Endothelial cell of umbilical vein (primary cell): ENCODE data around the gene ZNF629. TPM values are rescaled to one million over a fixed set of nuclear protein-coding genes. Genes with fewer than 3 reads are reported as not detected.

ENCODE experiments used
- BruUV-seq: library from RNA; stranded (reverse); fragments of 400-500 nt; replicated peaks from 2 replicates; lab custom pipeline; 2021; lab: Mats Ljungman, UMichigan
- CTCF ChIA-PET: fragments of 300-600, 350-600 bp; sonication (Branson Sonifier 250); formaldehyde crosslinking; loops from one replicate; lab custom pipeline; 2021; ENCODE audit warnings: antibody characterized with exemption, inconsistent platforms; lab: Charles Lee
- POLR2A ChIA-PET: fragments of 300-600, 350-600 bp; sonication (Branson Sonifier 250); formaldehyde crosslinking; loops from one replicate; lab custom pipeline; 2021; ENCODE audit warnings: antibody characterized with exemption, inconsistent platforms; lab: Charles Lee
- DNase-seq: peaks from one replicate; pipeline ENCODE4 v3.0.0-alpha.2; 2011; ENCODE audit warnings: low read depth, low spot score
- FAIRE-seq: peaks from 2 replicates; lab custom pipeline; 2011; peaks lifted over from hg19 to GRCh38; lab: Jason Lieb, UNC
- H2AFZ ChIP-seq: 2 replicates; pipeline ENCODE4 v1.6.0; 2012; ENCODE audit warnings: low read depth, low read length, control low read depth, inconsistent platforms
- H3K27ac ChIP-seq: 2 replicates; pipeline ENCODE4 v1.5.1; 2011; ENCODE audit warnings: low read depth, mild to moderate bottlenecking, control low read depth, low read length, moderate library complexity; ENCODE audit not compliant: insufficient read depth
- H3K27me3 ChIP-seq, 2 experiments: 2 replicates each; pipeline versions ENCODE4 v1.6.0 to v1.6.1; 2011; ENCODE audit warnings: low read length in 2 of 2, mixed read lengths in 1 of 2; ENCODE audit not compliant: control insufficient read depth in 2 of 2, insufficient read depth in 2 of 2
- H3K36me3 ChIP-seq, 2 experiments: 2 replicates in 1 of 2; 3 replicates in 1 of 2; pipeline ENCODE4 v1.5.1; 2011; ENCODE audit warnings: low read length in 2 of 2, mild to moderate bottlenecking in 1 of 2, moderate library complexity in 1 of 2; ENCODE audit not compliant: control insufficient read depth in 2 of 2, insufficient read depth in 2 of 2; ENCODE audit errors: extremely low read depth in 1 of 2
- H3K4me1 ChIP-seq: 3 replicates; pipeline ENCODE4 v1.5.1; 2011; ENCODE audit warnings: mild to moderate bottlenecking, low read length; ENCODE audit not compliant: control insufficient read depth, insufficient read depth; ENCODE audit errors: extremely low read depth
- H3K4me2 ChIP-seq: 2 replicates; pipeline ENCODE4 v1.6.1; 2011; ENCODE audit warnings: low read length, control low read depth, mixed read lengths; ENCODE audit not compliant: insufficient read depth
- H3K4me3 ChIP-seq, 3 experiments: fragments of 200-600 bp in 1 of 3; sonication (generic), shearing (Covaris generic) in 1 of 3; replicated peaks in 1 of 3; 2 replicates each; pipeline ENCODE4 v1.5.1; 2011 to 2016; ENCODE audit warnings: control low read depth in 3 of 3, low read length in 3 of 3, mild to moderate bottlenecking in 2 of 3, inconsistent platforms in 1 of 3, low read depth in 1 of 3, moderate library complexity in 1 of 3; ENCODE audit not compliant: insufficient read depth in 1 of 3
- H3K79me2 ChIP-seq: 2 replicates; pipeline ENCODE4 v1.6.0; 2012; ENCODE audit warnings: low read length, inconsistent platforms; ENCODE audit not compliant: control insufficient read depth, insufficient read depth
- H3K9ac ChIP-seq: replicated peaks from 2 replicates; pipeline ENCODE3; 2011; ENCODE audit warnings: low read length, control low read depth; ENCODE audit not compliant: insufficient read depth; ENCODE audit errors: extremely low read depth
- H3K9me1 ChIP-seq: replicated peaks from 3 replicates; pipeline ENCODE4 v1.6.0; 2011; ENCODE audit warnings: mild to moderate bottlenecking, low read length; ENCODE audit not compliant: control insufficient read depth, insufficient read depth; ENCODE audit errors: extremely low read depth
- H3K9me3 ChIP-seq: replicated peaks from 2 replicates; pipeline ENCODE4 v1.5.1; 2012; ENCODE audit warnings: low read length, inconsistent platforms; ENCODE audit not compliant: control insufficient read depth, insufficient read depth
- H4K20me1 ChIP-seq: replicated peaks from 2 replicates; pipeline ENCODE3; 2011; ENCODE audit warnings: mild to moderate bottlenecking, low read length; ENCODE audit not compliant: control insufficient read depth, insufficient read depth; ENCODE audit errors: extremely low read depth
- FOS ChIP-seq: IDR thresholded peaks from 2 replicates; pipeline ENCODE4 v1.6.1; 2011; ENCODE audit warnings: mild to moderate bottlenecking, low read length, moderate library complexity, borderline replicate concordance; ENCODE audit not compliant: insufficient read depth
- GATA2 ChIP-seq: IDR thresholded peaks from 2 replicates; pipeline ENCODE4 v1.7.0; 2011; ENCODE audit warnings: low read depth, mild to moderate bottlenecking, moderate library complexity, mixed read lengths, low read length; ENCODE audit not compliant: insufficient read length, insufficient read depth
- MYC ChIP-seq: IDR thresholded peaks from one replicate; pipeline ENCODE4 v1.6.1; 2011; ENCODE audit warnings: mild to moderate bottlenecking, low read depth, low read length
- POLR2A ChIP-seq: IDR thresholded peaks from 2 replicates; pipeline ENCODE4 v1.6.1; 2012; ENCODE audit warnings: low read depth, mild to moderate bottlenecking, control low read depth, low read length
- POLR2AphosphoS5 ChIP-seq: IDR thresholded peaks from 2 replicates; pipeline ENCODE4 v1.6.1; 2012; ENCODE audit warnings: low read depth, mild to moderate bottlenecking, control low read depth, low read length, moderate library complexity; ENCODE audit not compliant: insufficient read depth
- dilution Hi-C: fragments of 300-500 bp; cut with MboI; formaldehyde crosslinking; loops from one replicate; pipeline ENCODE4 v1.15.0; 2019; ENCODE audit warnings: low sequenced_read_pairs; ENCODE audit not compliant: extremely low pct_ligation_motif_present
- intact Hi-C: fragments of 100-400 bp; cut with micrococcal nuclease; formaldehyde crosslinking; loops from one replicate; pipeline ENCODE4 v1.10.0; 2022
- polyA plus RNA-seq, 4 experiments: library from polyadenylated mRNA; depleted of rRNA in 3 of 4; stranded (reverse) in 3 of 4; unstranded in 1 of 4; fragments of >200 nt; gene quantifications; 2 replicates each; pipeline versions ENCODE4 v1.2.1 to v1.2.3, GENCODE V29; 2011 to 2012; ENCODE audit warnings: missing spikeins in 1 of 4
- total RNA-seq: library from RNA; stranded (reverse); gene quantifications from 2 replicates; pipeline ENCODE4 v1.2.3, GENCODE V29; 2021
- TF ChIP-seq, protein P1 (sequence below): IDR thresholded peaks from 2 replicates; pipeline ENCODE4 v1.6.1; 2011; ENCODE audit not compliant: insufficient read depth, insufficient read length
- TF ChIP-seq, protein P2 (sequence below), 2 donors: IDR thresholded peaks; 1 replicate in 1 of 2; 2 replicates in 1 of 2; pipeline ENCODE4 v1.5.1; 2011; ENCODE audit warnings: low read length in 2 of 2, mild to moderate bottlenecking in 2 of 2, moderate library complexity in 2 of 2, control low read depth in 1 of 2, inconsistent platforms in 1 of 2, low read depth in 1 of 2; ENCODE audit not compliant: insufficient read depth in 1 of 2; ENCODE audit errors: extremely low read depth in 1 of 2

The ZNF629 gene
- total and polyA plus RNA-seq, 2 donors (not counting 3 experiments of a cell fraction or from before 2014, with no cell fraction given), result 5.2 to 11.2 TPM

DNA sequence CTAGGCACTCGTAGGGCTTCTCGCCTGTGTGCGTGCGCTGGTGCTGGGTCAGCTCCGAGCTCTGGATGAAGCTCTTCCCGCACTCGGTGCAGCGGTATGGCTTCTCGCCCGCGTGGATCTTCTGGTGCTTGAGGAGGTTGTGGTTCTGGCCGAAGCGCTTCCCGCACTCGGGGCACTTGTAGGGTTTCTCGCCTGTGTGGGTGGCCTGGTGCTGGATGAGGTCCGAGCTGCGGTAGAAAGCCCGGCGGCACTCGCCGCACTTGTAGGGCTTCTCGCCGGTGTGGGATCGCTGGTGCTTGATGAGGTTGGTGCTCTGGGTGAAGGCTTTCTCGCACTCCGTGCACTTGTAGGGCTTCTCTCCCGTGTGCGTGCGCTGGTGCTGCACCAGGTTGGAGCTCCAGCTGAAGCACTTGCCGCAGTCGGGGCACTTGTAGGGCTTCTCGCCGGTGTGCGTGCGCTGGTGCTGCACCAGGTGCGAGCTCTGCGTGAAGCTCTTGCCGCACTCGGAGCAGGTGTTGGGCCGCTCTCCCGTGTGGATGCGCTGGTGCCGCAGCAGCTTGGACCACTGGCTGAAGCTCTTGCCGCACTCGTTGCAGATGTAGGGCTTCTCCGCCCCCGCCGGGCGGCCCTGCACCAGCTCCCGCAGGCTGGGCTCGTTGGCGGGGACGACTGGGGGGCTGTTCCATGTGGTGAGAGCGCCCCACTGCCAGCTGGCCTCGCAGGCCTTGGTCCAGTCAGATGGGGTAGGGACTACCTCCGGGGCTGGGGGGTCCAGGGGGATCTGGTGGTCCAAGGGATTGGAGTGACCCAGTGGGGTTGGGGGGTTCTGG is 3.5 kb downstream of the ZNF629 start:
- BruUV-seq, result no TSS peak
- TF ChIP-seq POLR2AphosphoS5 (no peak), GATA2 (no peak), MYC (no peak), FOS (no peak), POLR2A (no peak)
- TF ChIP-seq, protein P1, sequence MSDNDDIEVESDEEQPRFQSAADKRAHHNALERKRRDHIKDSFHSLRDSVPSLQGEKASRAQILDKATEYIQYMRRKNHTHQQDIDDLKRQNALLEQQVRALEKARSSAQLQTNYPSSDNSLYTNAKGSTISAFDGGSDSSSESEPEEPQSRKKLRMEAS, result no peak
- TF ChIP-seq, protein P2, sequence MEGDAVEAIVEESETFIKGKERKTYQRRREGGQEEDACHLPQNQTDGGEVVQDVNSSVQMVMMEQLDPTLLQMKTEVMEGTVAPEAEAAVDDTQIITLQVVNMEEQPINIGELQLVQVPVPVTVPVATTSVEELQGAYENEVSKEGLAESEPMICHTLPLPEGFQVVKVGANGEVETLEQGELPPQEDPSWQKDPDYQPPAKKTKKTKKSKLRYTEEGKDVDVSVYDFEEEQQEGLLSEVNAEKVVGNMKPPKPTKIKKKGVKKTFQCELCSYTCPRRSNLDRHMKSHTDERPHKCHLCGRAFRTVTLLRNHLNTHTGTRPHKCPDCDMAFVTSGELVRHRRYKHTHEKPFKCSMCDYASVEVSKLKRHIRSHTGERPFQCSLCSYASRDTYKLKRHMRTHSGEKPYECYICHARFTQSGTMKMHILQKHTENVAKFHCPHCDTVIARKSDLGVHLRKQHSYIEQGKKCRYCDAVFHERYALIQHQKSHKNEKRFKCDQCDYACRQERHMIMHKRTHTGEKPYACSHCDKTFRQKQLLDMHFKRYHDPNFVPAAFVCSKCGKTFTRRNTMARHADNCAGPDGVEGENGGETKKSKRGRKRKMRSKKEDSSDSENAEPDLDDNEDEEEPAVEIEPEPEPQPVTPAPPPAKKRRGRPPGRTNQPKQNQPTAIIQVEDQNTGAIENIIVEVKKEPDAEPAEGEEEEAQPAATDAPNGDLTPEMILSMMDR (IDR thresholded peaks at IDR 0.05; ENCODE audit: extremely low read depth in 1 of 2, insufficient read depth in 1 of 2, low read depth in 1 of 2, low read length in 2 of 2), result no peak
- Histone ChIP-seq H3K9me1 (no peaks in the 10 kb centered on the region), H3K79me2 (peaks cover 10% of the 10 kb centered on the region), H2AFZ (no peak overlapping the region), H3K9me3 (no peaks in the 10 kb centered on the region), H3K4me3 (no peak overlapping the region), H4K20me1 (no peaks in the 10 kb centered on the region), H3K27me3 (no peaks in the 10 kb centered on the region), H3K27ac (no peak overlapping the region), H3K36me3 (peaks cover 0 to 19% of the 10 kb centered on the region in 2 experiments), H3K4me2 (no peak overlapping the region), H3K9ac (no peak overlapping the region), H3K4me1 (peaks cover 14% of the 10 kb centered on the region)
- ChIA-PET CTCF (interaction anchor here (0.6 to 1.1 kb wide), 4 partner anchors 10 to 90 kb away, joined by 3 read pairs; no protein-coding TSS in a partner anchor), POLR2A (no interaction called here)
- dilution Hi-C loops (no loop called here), intact Hi-C loops (no loop called here)
- DNase-seq (no peak), FAIRE-seq (no peak)
